ENCODE results near the gene NMNAT3.
A peak's percentile ranks its signal among the peaks of the same experiment; 100 is the strongest.

The NMNAT3 gene

DNA sequence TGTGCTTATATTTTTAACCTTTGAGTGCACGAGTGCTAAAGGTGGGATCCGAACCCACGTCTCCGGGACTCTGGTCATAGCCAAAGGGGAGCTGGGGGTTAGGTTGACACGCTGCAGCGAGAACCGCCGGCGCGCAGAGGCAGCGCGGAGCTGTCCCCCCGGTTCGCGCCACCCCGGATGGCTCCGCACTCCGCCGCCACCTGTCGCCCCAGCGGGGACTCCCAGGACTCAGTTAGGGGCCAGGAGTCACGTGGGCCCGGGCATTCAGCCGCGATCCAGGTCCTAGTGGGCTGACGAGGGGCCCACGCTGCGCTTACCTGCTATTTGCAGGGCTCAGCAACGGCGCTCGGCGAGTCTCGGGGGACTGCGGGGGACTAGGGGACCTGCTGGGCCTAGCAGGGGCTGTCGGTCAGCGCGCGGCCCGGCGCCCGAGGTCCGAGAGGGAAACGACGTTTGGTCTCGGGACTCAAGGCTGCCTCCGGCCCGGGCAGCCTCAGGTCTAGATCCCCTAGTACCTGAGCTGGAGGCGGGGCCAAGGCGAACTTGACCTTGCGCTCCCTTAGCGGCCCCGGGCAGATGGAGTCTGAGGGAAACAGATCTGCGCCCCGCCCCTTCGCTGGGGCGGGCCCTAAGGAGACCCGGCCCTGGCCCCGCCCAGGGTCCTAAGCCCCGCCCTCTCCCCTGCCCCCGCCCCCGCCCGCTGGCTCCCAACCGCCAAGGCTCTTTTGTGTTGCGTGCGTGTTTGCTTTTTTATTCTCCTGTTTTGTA, at the start of gene NMNAT3:
TSS of gene NMNAT3 (minus strand) at position 585 of the 768 bp plus-strand sequence. CDS start 50,248 bp downstream, outside the sequence.
- DNase-seq (ENCODE audit: low read depth), result peak; percentile 16

DNA sequence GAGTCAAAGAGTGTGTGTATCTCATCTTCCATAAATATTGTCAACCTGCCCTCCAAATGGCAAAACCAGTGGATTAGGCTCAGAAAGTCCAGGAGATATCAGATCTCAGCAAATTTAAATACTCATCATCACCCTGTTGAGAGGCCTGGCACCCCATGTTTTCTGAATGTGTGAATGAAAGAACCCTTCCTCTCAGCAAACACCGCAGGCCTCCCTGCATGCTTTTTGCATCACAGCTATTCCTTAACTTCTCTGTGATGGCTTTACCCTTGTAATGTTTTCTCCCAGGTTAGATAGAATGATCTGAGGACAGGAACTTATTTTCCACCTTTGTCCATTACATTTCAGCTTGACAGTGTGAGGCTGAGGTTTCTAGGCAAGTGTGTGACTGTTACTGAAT, 43.6 kb upstream of the NMNAT3 start:
- no peak for DNase-seq (ENCODE audit: low read depth)

DNA sequence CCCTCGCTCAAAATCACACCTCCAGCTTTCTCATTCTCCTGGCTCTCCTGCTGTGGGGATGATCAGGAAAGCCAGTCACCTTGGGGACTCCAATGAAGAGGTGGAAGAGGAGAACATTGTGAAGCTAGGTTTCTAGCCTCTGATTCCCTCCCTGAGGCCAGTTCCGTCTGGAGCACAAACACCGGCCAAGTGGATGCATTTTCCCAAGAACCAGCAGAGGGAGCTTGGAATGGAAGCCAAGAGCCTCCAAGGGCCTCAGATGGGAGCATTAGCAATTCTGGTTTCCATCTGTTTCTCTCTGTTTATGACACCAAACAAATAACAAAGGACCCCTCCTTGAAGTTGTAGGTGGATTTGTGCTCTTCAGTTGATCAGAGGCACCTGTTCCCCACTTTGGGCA, 40.6 kb upstream of the NMNAT3 start:
- peak; percentile 1 for DNase-seq (ENCODE audit: low read depth)

DNA sequence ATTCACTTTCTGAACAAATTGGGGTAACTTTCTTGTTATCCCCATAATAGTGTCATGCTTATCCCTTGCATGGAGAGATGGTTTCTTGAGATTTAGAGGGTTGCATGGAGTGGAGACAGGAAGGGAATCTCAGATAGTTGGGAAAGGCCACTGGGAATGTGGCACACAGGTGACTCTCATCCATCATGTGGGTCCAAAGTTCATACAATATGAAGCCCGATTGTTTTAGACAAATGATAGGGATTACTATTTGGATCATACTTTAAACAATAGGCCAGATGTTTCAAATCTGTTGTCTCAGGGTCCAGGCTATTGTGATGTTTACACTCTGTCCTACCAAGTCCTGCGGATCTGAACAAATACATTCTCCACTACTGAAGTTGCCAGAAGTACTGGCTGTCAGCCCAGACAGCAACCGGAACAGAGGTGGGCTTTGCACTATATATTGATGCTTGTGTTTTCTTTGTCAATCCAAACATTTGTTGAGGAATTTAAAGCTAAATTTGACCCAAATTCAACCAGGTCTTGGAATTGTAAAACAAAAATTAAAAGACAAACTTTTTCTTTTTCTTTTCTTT, 39.2 kb upstream of the NMNAT3 start:
- DNase-seq (ENCODE audit: low read depth), result no peak

DNA sequence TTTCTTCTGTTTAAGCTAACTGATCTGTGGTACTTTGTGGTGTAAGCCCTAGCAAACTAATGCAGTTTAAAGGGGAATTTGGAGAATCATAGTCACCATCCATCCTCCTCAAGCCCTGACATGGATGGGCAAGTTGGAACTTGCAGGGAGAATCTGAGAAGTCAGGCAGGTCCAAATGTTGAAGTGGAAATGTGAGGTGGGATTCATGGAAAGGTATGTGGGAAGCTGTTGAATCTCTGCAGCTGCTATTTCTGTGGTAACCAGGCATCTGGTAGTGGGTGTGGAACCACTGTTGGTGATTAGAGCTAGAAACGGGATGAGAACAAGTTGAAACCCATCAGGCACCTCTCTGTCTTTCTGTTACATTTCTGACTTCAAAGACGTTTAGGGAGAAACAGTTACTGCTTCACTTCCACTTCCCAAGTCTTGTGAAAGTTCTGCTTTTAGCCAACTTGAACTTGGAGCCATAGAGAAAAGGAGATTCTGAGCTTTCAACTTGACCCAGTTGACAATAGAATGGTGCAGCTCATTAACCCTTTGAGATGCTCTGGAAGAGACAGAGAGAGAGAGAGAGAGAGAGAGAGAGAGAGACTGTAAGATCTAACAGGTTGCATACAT, 38.1 kb upstream of the NMNAT3 start:
- DNase-seq (ENCODE audit: low read depth), result no peak

DNA sequence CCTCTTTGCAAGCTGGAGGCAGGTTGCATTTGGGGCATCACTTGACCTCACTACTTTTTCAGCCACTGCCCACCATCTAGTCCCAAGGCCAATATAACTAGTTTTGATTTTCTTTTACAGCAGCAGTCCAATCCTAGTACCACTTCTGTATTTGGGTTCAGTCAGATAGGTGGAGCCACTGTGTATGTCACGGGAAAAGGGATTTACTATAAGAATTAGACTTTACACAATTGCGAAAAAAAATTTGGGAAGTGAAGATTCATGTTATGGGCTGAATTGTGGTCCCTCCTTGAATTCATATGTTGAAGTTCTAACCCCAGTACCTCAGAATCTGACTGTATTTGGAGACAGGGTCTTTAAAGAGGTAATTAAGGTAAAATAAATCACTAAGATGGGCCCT, 37.4 kb upstream of the NMNAT3 start:
- DNase-seq (ENCODE audit: low read depth), result no peak

DNA sequence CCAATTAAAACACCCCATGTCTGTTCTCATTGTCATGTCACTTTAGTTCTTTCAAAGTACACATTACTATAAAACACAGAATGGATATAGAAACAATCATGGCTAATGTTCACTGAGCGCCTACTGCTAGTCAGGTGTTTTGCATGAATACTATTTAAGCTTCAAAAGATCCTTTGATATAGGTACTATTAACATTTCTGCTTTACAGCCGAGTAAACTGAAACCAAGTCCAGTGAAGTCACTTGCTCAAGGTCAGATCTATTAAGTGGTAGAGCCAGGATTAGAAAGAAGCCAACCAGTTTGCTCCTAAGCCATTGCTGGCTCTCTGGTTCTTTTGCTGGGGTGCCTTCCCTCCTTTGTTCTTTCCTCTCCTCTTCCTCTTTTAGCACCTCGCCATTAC, 32.4 kb upstream of the NMNAT3 start:
- DNase-seq (ENCODE audit: low read depth), result no peak

DNA sequence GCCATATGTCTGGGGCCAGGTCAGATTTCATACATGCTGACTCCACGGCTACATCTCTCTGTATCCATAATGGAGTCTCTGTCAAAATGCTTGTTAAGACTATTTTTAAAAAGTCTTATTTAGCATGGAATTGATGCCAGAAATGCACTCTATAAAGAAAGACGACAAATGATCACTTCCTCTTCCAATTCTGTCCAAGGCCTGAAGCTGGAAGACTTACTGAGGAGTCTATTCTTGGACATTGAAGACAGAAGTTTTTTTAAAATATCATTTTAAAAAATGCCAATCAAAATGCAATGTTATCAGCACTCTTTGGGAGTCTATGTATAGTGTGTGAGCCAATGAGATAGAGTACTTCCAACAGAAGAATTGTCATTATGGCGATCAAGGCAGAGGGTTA, 27.9 kb upstream of the NMNAT3 start:
- DNase-seq (ENCODE audit: low read depth), result no peak

DNA sequence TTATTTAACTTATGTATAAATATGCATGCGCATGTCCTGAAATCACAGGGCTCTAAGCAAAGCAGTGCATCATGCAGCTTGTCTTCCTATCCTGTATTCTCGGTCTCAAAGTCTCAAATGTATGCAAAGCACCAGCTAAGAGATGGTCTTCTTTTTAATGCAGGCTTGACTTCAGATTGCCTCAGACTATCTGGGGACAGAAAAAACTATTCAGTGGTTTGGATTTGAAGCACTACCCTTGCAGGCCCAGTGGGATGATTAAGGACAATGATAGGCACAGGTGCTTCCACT, 18.5 kb upstream of the NMNAT3 start:
- no peak for DNase-seq (ENCODE audit: low read depth)

DNA sequence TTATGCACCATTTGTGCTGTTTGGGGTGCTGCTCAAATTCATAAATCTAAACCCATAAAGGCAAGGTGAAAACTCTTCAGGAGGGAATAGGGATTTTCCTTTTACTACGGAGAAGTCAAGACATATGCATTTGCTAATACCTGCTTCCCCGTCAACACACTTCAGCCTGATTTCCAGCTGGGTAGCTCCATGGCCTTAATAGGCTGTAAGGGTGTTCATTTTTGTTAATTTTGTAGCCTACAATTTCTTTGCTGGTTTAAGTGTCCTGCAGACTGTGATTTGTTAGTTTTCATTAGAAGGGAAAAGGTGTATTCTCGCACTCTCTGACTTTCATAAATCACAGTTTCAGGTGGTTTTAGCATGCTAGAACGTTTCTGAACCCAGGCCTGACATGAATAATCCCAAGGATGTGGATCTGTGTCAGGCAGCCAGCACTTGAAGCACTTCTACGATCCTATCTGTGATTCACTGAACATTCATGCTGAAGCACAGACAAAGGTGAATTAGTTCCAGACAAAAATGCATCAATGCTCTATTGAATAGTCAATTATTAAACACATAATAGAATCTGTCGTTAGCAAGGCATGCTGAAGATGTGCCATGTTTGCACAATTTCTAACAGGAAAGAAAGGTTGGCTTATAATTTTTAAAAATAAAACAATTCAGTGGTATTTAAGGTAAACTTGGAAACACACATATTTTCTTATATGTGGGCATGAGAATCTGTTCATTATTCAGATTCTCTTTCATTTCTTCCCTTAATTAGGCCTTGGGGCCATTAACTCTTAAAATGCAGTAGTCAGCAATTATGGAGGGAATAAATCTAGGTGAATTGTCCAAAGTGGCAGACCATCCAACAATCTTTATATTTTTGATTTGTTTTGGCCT, 17.9 kb upstream of the NMNAT3 start:
- no peak for DNase-seq (ENCODE audit: low read depth)

DNA sequence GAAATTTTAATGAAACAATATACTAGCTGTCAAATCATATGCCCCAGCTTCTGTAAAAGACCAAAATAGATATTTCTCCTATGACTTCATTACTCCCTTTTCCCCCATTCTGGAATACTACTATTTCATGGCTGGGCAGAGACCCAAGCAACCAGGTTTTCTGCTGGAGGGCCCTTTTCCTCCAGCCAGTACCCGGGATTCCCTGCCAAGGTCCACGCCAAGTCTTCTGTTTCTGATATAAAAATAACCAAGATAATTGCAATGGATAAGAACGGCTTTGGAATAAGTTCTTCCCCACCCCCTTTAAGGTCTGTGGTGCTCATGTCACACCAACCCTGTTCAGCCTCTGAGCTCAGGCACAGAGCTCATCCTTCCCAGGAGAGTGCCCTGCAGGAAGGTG, 17.2 kb upstream of the NMNAT3 start:
- no peak for DNase-seq (ENCODE audit: low read depth)

DNA sequence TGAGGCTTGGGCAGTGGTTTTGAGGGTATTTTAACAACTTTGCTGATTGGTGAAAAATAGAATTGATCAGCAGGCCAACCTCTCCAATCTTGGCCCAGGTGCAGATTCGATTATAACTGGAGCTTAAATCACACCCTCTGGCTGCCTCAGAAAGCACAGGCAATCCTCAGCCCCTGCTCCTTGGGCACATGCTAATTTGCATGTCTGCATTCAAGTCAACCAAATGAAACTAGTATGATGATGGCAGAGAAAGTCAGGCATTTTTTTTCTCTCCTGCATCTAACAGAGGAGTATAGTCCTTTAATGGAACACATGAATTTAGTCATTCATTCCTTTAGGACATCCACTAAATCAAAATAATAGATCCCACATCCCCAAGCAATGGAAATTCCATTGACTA, 16.8 kb upstream of the NMNAT3 start:
- no peak for DNase-seq (ENCODE audit: low read depth)

DNA sequence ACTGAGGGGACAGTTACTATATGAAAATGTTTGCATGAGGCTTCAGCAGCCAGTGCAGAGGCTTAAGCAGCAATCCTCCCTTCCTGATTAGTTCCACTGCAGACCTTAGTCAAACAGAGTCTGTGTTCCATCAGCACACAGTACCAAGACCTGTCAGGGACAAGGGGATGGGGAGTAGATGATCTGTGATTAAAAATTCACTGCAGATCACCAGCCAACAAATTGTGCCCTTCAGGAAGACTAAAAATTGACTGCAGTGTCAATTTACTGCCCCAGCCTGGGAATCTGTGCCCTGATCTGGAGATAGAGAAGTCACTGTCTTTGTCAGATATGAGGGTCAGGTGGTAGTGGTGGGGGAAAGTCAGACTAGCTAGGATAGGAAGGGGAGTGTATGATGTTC, 13.8 kb upstream of the NMNAT3 start:
- DNase-seq (ENCODE audit: low read depth), result no peak

DNA sequence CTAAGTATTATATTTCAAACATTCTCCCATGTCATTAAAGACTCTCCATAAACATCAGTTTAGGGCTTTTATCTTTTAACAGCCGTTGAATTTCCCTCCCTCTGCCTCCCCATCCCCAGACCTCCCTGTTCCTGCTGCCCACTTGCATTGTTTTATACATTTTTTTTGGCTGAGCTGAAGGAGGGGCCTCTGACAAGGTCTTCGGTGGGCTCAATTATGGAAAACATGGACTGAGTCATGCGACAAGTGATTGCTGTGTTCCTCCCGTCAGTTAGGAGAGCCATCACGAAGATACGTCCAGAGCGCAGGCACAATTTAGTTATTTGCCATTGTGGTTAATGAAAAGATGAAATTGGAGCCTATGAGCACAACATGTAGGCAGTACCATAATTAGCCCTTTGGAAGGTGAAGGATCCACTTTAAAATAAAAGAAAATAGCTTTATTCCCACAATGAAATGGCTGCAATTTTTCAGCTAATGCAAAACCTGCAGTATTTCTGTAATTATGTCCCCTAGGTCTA, 12.0 kb upstream of the NMNAT3 start:
- DNase-seq (ENCODE audit: low read depth), result no peak

DNA sequence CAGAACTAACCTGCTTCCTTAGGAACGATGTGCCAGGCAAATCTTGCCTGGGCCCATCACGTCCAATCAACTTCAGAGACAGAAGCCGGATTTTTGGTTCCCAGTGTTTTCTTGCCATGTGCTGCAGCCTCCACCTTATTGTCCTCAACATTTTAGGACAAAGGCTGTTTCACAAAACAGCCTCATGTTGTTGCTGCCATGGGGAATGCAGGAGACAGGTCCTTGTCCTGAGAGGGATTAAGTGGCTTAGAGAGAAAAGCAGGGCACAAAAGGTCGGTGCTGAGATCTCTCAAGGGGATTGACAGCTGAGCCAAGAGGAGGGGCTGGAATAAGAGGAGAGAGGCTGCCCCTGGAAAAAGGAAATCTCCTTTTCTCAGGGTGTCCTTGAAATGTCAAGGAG, 11.3 kb upstream of the NMNAT3 start:
- no peak for DNase-seq (ENCODE audit: low read depth)

DNA sequence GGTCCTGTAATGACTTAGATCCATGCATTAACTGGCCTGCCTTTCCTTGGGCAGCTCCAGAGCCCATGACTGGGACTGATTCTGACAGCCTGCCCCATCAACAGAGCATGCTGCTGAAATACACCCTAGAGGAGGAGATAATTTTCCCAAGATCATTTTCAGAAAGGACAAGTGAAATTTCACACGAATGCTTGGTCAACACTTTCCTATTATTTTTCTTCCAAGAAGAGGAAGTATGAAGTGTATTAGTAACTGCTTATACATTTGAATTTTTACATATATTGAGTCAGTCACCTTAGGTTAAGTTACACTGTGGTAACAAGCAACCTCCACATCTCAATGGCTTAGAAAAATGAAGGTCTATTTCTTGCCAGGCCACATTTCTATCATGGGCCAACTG, 9.7 kb upstream of the NMNAT3 start:
- no peak for DNase-seq (ENCODE audit: low read depth)

DNA sequence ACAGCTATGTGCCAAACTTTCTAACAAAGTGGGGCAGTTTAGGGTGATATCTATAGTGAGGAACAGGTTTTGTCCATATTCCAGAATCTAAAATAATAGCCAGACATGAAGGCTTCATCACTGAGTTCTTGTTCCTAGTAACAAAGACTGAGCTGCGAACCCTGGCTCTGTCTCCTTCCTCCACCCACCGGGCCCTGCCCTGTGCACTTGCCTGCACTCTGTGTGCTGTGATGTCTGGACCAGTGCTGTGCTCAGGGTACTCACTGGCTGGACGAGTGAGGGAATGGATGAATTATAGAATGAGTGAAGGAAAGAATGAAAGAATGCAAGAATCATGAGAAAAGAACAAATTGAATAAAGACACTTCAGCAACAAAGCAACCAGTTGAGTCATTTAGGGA, 8.9 kb upstream of the NMNAT3 start:
- no peak for DNase-seq (ENCODE audit: low read depth)

DNA sequence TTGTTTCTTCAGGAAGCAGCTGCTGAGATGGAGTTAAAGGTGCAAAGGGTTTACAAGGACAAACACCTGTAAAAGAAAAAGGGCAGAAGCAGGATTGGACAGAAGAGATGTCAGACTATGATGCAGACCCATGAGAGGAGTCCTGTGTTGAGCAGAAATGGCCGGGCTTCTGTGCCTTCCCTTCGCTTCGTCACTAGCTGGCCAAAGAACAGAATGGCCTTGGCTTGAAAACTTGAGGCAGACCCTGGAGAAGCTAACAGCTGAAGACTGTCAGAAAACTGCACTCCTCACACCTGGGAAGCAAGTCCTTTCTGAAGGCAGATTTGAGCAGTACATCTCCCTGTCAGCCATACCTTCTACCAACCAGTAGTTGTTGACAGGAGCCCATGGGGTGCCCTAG, 8.4 kb upstream of the NMNAT3 start:
- DNase-seq (ENCODE audit: low read depth), result no peak

DNA sequence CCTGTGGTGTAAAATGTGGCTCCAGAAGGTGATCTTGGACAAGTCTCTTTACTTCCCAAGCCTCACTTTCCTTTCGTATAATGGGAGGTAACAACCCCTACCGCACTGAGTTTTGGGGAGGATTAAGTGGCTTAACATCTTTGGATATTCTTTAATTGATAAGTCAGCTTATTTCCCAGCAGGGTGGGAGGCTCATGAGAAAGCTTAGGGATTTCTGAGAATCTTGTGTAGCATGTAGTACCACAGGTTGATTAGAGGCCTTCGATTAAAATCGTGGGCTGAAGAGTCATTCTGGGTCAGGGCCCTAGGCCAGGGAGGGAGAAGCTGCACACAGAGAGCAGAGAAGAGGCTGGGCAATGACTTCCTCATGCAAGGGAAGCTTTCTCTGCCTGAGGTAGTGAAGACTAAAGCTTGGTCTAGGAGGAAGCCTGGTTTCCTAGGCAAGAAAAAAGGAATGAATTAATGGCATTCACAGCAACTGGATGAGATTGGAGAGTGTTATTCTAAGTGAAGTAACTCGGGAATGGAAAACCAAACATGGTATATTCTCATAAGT, 1.5 kb upstream of the NMNAT3 start:
- DNase-seq (ENCODE audit: low read depth), result no peak

DNA sequence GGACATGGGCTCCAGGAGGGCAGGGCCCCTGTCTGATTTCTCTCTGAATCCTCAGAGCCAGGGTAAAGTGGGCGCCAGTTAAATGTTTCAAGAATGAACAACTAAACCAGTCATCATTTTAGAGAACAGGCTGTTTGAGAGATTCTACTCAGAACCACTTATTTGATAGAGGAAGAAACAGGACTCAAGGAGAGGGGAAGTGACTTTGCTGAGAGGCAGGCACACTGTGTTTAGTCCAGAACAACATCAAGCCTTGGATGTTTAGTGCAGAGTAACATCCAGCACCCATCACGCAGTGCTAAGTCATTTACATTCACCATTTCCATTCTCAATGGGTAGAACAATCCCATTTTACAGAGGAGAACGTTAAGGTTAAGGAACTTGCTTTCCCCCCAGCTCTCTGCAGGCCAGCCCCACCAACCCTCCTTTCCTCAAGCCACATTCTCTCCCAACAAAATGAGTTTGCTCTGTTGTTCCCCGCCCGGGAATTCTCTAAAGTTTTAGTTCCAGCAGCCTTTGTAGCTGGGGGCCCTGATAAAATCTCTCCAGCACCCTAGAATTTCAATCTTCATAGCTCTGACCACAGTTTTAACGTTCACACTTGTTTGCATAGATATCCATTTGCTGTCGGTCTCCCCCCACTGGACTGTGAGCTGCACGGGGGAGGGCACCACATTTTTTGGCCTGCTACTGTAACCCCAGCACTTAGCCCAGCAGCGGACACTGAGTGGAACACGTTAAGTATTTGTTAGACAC, 962 bp downstream of the NMNAT3 start:
- DNase-seq (ENCODE audit: low read depth), result no peak

DNA sequence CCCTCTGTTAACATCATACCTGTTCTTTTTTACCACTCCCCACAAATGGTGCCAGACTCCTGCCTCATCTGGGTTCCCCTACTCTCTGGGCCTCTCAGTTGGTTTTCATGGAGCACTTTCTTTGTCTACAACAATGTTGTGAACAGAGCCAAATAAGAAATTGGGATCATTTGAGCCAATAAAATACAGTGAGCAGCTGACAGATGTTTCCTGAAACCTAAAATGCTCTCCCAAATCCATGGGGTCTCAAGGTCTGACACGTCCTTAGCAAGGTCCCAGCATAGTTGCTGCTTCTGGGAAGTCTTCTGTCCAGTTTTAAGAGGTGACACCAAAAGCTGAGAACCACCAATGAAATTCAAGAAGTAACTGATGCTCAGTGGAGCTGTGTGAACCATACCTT, 1.7 kb downstream of the NMNAT3 start:
- no peak for DNase-seq (ENCODE audit: low read depth)

DNA sequence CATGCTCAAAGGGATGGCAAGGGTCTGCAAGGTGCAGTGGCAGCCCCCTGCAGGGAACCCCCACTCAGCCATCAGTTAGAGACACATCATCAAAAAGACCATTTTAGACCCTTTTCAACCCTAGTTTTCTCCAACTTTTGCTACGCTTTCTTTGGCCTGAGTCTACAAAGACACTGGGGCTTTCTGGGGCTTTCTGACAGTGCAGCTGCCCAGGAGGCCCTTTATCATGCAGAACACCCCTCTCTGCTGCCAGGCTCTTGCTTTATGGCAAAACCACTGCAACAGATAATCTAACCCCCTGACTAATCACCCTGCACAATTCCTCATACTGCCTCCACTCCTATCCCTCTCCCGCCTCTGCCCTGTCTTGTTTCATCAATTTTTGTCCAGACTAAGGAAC, 2.4 kb downstream of the NMNAT3 start:
- DNase-seq (ENCODE audit: low read depth), result no peak
